M059J (cell line): Measurements from ENCODE around the gene ERGIC1. TPM values are rescaled to one million over a fixed set of nuclear protein-coding genes. Genes with fewer than 3 reads are reported as not detected.

Experiments used
- DNase-seq: peaks from one replicate; pipeline ENCODE4 v3.0.0-alpha.2; 2012; ENCODE audit warnings: low read depth
- total RNA-seq: library from RNA; depleted of rRNA; stranded (reverse); fragments of >200 nt; shearing (Covaris generic); gene quantifications from 2 replicates; pipeline ENCODE4 v1.2.3, GENCODE V29; 2014

ERGIC1 gene
- total RNA-seq, 1 experiment from 2014 or later = 153 TPM

GRCh38 chr5:172919525-172920446, 85.7 kb downstream of the ERGIC1 start:
- peak; percentile 73 for DNase-seq

GRCh38 chr5:172920447-172920849, 86.4 kb downstream of the ERGIC1 start:
- DNase-seq = peak; percentile 89

- no peak for DNase-seq
Observed at GRCh38 chr5:172920995-172921394, 86.9 kb downstream of the ERGIC1 start.

GRCh38 chr5:172921906-172922305, 87.9 kb downstream of the ERGIC1 start:
- no peak for DNase-seq

GRCh38 chr5:172923539-172923938, 89.5 kb downstream of the ERGIC1 start:
- no peak for DNase-seq

- DNase-seq = no peak
Observed at GRCh38 chr5:172925336-172925948, 91.4 kb downstream of the ERGIC1 start.

GRCh38 chr5:172926008-172926523, 92.0 kb downstream of the ERGIC1 start:
- no peak for DNase-seq

- DNase-seq = no peak
Observed at GRCh38 chr5:172926796-172927195, 92.7 kb downstream of the ERGIC1 start.

- DNase-seq = peak; percentile 90
Observed at GRCh38 chr5:172929371-172929838, 95.4 kb downstream of the ERGIC1 start.

GRCh38 chr5:172931001-172931536, 97.0 kb downstream of the ERGIC1 start:
- peak; percentile 96 for DNase-seq

- DNase-seq = peak; percentile 73
Observed at GRCh38 chr5:172932313-172933017, 98.4 kb downstream of the ERGIC1 start.

- DNase-seq = no peak
Observed at GRCh38 chr5:172933238-172933637, 99.2 kb downstream of the ERGIC1 start.

GRCh38 chr5:172935096-172935495, 101.0 kb downstream of the ERGIC1 start:
- no peak for DNase-seq

- no peak for DNase-seq
Observed at GRCh38 chr5:172936401-172936800, 102.3 kb downstream of the ERGIC1 start.

GRCh38 chr5:172939071-172939470, 105.0 kb downstream of the ERGIC1 start:
- DNase-seq = no peak

GRCh38 chr5:172939611-172940267, 105.7 kb downstream of the ERGIC1 start:
- no peak for DNase-seq

- DNase-seq = no peak
Observed at GRCh38 chr5:172940268-172941066, 106.4 kb downstream of the ERGIC1 start.

GRCh38 chr5:172941067-172941516, 107.0 kb downstream of the ERGIC1 start:
- DNase-seq = peak; percentile 54

GRCh38 chr5:172942556-172942955, 108.5 kb downstream of the ERGIC1 start:
- no peak for DNase-seq

GRCh38 chr5:172943283-172943841, 109.3 kb downstream of the ERGIC1 start:
- peak; percentile 96 for DNase-seq
